Measurements from ENCODE around the gene PCED1A. TPM values are rescaled to one million over a fixed set of nuclear protein-coding genes. Genes with fewer than 3 reads are reported as not detected.

The PCED1A gene
- total and polyA plus RNA-seq, 2 of the 8 experiments (the other 6 are each of a cell fraction or from before 2014, with no cell fraction given): 13.4 to 18.9 TPM

- TF ChIP-seq SAP30 (IDR thresholded peaks at IDR 0.05; ENCODE audit: insufficient read depth, insufficient replicate concordance, low read length) (no peak), BRCA1 (IDR thresholded peaks at IDR 0.05; ENCODE audit: low read depth, low read length) (no peak), SP4 (IDR thresholded peaks at IDR 0.05; ENCODE audit: low read length) (peak; percentile 61; the same call in 1 of the 2 replicates), CEBPB (IDR thresholded peaks at IDR 0.05; ENCODE audit: low read depth, low read length) (no peak), POLR2A (IDR thresholded peaks at IDR 0.05; ENCODE audit: control extremely low read depth in 1 of 2, low read depth in 2 of 2, low read length in 2 of 2) (no peak; a peak in 1 of 3 replicates), ASH2L (IDR thresholded peaks at IDR 0.05; ENCODE audit: low read length) (peak; percentile 59), SP1 (IDR thresholded peaks at IDR 0.05; ENCODE audit: low read depth, low read length) (no peak), MAX (IDR thresholded peaks at IDR 0.05) (peak; percentile 76), RAD21 (IDR thresholded peaks at IDR 0.05 in 1 of 2, conservative IDR thresholded peaks at IDR 0.05 in 1 of 2; ENCODE audit: low read depth in 2 of 2, low read length in 2 of 2) (peak; percentile 25 to 41; a peak in 3 of 4 replicates), FOSL1 (IDR thresholded peaks at IDR 0.05; ENCODE audit: insufficient read depth, low read depth, low read length) (no peak), SIRT6 (IDR thresholded peaks at IDR 0.05; ENCODE audit: low read length) (no peak), GTF2F1 (IDR thresholded peaks at IDR 0.05; ENCODE audit: borderline replicate concordance, low read depth, low read length) (no peak), SIN3A (conservative IDR thresholded peaks at IDR 0.05 in 1 of 2, IDR thresholded peaks at IDR 0.05 in 1 of 2; ENCODE audit: low read depth in 1 of 2, low read length in 2 of 2) (peak in 1 of 2 experiments; percentile 35; a peak in 3 of 4 replicates), RNF2 (IDR thresholded peaks at IDR 0.05; ENCODE audit: borderline replicate concordance, low read depth, low read length, missing control alignments, poor library complexity, severe bottlenecking) (peak; percentile 24), YY1 (IDR thresholded peaks at IDR 0.05; ENCODE audit: low read depth, low read length) (0 out of 2 replicates have a peak, but pooled peaks have one; percentile 4)
Observed at GRCh38 chr20:2872459-2873009, 32.1 kb upstream of the PCED1A start (continued).

All from H1 (cell line).